GM23338 (cell line): ENCODE results near the gene PARVG.

ENCODE experiments used
- EZH2 ChIP-seq: fragments of 200-600 bp; sonication (generic); IDR thresholded peaks from one replicate; pipeline ENCODE4 v1.8.0; 2017; ENCODE audit warnings: antibody characterized with exemption, mild to moderate bottlenecking, low read depth; ENCODE audit not compliant: unreplicated experiment
- JUNB ChIP-seq: IDR thresholded peaks from one replicate; pipeline ENCODE4 v1.6.1; 2016; ENCODE audit warnings: antibody characterized with exemption; ENCODE audit not compliant: unreplicated experiment

DNA sequence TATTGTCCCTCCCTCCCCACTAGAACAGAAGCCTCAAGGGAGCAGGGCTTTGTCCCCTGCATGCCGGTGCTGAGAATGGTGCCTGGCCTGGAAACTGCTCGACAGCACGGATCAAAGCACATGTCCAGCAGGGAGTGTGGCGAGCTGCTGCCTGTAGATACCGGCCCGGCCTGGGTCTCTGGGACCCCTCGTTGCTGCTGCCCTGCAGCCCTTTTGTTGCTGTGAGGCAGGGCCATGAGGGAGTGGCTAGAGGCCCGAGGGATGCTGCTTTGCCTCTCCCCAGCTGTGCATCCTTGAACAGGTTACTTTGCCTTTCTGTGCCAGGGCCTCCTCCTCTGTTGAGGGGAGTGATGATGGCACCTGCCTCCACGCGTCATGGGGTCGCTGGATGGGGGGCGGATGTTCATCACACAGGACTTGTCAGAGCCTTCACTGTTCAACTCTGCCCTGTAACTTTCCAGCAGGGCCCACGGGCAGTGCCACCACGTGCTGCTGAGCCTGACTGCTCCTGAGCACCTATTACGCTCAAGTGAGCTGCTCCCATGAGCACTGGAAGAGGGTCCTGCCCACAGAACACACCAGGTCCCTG, 15.3 kb upstream of the PARVG start:
- TF ChIP-seq EZH2: no peak
- TF ChIP-seq JUNB: no peak
